SK-N-SH treated with all-trans-retinoic acid at 6 μM for 48 hours (cell line): ENCODE data around the gene APOB.

Experiments
- ARNTL ChIP-seq: fragments of 450-650 bp; formaldehyde crosslinking; IDR thresholded peaks from 2 replicates; pipeline ENCODE4 v1.5.0; 2020; ENCODE audit warnings: low read depth, mild to moderate bottlenecking, moderate library complexity, borderline replicate concordance
- CSDC2 ChIP-seq: fragments of 250-450 bp; sonication (Bioruptor Pico); IDR thresholded peaks from 2 replicates; pipeline ENCODE4 v1.5.0; 2020; ENCODE audit warnings: mild to moderate bottlenecking, moderate library complexity
- ESRRG ChIP-seq: fragments of 250-450 bp; sonication (Bioruptor Pico); IDR thresholded peaks from 2 replicates; pipeline ENCODE4 v1.6.1; 2021; ENCODE audit warnings: mild to moderate bottlenecking
- GLIS3 ChIP-seq: fragments of 250-450 bp; sonication (Bioruptor Pico); IDR thresholded peaks from 2 replicates; pipeline ENCODE4 v1.5.0; 2020; ENCODE audit warnings: mild to moderate bottlenecking, moderate library complexity
- PPARA ChIP-seq: fragments of 250-450 bp; sonication (Bioruptor Pico); IDR thresholded peaks from 2 replicates; pipeline ENCODE4 v1.5.0; 2020; ENCODE audit warnings: mild to moderate bottlenecking, borderline replicate concordance
- ZFP30 ChIP-seq: fragments of 450-650 bp; formaldehyde crosslinking; IDR thresholded peaks from 2 replicates; pipeline ENCODE4 v1.5.0; 2022; ENCODE audit warnings: mild to moderate bottlenecking, moderate library complexity
- TF ChIP-seq, protein P1 (sequence below): fragments of 250-450 bp; sonication (Bioruptor Pico); IDR thresholded peaks from 2 replicates; pipeline ENCODE4 v1.8.0; 2020; ENCODE audit warnings: mild to moderate bottlenecking, moderate library complexity, borderline replicate concordance

DNA sequence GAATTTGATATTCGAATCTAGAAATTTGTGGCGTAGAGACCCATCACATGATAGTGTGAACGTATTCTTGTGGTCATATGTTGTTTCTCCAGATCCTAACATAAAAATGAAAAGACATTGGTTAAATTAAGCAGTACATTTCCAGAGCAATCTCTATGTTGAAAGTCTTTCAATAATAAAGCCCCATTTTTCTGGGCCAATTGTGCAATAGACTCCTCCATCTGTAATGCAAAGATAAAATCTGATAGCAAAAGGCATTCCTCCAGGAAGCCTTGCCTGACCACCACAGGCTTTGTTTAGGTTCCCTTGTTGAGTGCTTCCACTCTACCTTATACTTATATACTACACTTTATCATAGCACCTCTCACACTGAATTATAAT lies 31.3 kb downstream of the APOB start:
- TF ChIP-seq PPARA (CRISPR knock-in tag) (no peak), ZFP30 (CRISPR knock-in tag) (no peak), ESRRG (CRISPR knock-in tag) (no peak), CSDC2 (CRISPR knock-in tag) (no peak), ARNTL (no peak), GLIS3 (CRISPR knock-in tag) (no peak)
- TF ChIP-seq, protein P1, sequence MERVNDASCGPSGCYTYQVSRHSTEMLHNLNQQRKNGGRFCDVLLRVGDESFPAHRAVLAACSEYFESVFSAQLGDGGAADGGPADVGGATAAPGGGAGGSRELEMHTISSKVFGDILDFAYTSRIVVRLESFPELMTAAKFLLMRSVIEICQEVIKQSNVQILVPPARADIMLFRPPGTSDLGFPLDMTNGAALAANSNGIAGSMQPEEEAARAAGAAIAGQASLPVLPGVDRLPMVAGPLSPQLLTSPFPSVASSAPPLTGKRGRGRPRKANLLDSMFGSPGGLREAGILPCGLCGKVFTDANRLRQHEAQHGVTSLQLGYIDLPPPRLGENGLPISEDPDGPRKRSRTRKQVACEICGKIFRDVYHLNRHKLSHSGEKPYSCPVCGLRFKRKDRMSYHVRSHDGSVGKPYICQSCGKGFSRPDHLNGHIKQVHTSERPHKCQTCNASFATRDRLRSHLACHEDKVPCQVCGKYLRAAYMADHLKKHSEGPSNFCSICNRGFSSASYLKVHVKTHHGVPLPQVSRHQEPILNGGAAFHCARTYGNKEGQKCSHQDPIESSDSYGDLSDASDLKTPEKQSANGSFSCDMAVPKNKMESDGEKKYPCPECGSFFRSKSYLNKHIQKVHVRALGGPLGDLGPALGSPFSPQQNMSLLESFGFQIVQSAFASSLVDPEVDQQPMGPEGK = no peak
